Amniotic epithelial cell (primary cell): ENCODE measurements around the gene KCNQ1OT1.
A peak's percentile ranks its signal among the peaks of the same experiment; 100 is the strongest.

Experiments
- DNase-seq: peaks from one replicate; pipeline ENCODE4 v3.0.0-alpha.2; 2010; ENCODE audit warnings: low read depth

KCNQ1OT1 gene

DNA sequence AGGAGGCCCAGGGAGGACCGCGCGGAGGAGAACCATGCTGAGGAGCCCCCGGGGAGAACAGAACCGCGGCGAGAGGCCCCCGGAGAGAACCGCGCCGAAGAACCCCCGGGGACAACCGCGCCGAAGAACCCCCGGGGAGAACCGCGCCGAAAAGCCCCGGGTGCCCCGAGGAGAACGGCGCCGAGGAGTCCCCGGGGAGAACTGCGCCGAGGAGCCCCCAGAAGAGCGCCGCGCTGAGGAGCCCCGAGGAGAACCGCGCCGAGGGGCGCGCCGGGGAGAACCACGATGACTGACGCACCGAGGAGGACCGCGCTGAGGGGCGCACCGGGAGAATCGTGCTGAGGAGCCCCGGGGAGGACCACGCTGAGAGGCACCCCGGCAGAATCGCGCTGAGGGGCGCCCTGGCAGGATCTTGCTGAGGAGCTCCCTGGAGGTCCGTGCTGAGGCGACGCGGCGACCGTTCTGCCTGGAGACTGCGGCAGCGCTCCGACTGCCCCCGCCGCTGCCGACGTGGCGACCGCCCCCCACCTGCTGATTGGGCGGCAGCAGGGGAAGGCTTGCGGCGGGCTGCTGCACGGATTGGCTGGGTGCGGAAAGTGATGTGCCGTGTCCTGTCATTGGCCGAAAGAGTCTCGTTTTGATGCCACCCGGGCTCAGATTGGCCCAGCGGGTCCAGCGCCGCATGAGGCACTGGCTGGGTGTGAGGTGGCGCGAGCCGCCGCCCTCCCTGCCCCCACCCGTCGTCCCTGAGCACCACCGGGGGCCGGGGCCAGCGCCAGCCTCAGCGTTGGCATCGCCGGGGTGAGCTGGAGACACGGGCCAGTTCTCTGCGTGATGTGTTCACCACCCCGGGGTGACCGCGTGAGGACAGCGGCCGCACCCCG lies at the start of gene KCNQ1OT1:
KCNQ1OT1 (minus strand) TSS at position 464 of the 884 bp plus-strand sequence.
- DNase-seq, result peak; percentile 90

DNA sequence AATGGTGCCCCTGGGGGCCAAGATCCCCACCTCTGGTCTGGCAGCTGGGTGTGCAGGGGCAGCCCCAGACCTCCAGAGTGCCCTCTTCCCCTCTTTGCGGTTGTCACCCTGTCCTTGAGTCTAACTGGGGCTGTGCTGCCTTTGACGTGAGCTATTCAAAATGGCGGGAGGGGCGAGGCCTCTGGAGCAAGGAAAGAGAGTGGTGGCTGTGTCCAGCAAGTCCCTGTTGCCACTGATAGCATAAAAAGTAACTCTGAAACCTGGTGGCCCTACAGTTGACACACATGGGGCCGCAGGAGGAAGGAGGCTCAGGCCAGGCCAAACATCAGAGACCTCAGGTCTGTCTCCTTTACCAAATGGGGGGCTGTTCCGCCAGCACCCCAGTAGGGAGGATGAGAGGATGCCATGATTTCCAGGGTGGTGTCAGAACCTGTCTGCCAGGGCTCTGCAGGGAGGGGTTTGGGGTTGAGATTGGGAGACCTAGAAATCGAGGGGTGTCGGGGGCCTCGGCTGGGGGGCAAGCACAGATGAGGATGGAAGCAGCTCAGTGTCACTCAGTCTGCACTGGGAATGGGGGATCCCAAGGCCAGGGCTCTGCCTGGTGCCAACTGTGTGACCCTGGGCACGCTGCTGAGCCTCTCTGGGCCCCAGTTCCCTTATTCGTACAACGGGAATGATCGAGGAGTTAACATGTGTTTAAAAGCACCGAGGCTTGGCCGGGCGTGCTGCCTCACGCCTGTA lies 49.2 kb upstream of the KCNQ1OT1 start:
- DNase-seq, result no peak

DNA sequence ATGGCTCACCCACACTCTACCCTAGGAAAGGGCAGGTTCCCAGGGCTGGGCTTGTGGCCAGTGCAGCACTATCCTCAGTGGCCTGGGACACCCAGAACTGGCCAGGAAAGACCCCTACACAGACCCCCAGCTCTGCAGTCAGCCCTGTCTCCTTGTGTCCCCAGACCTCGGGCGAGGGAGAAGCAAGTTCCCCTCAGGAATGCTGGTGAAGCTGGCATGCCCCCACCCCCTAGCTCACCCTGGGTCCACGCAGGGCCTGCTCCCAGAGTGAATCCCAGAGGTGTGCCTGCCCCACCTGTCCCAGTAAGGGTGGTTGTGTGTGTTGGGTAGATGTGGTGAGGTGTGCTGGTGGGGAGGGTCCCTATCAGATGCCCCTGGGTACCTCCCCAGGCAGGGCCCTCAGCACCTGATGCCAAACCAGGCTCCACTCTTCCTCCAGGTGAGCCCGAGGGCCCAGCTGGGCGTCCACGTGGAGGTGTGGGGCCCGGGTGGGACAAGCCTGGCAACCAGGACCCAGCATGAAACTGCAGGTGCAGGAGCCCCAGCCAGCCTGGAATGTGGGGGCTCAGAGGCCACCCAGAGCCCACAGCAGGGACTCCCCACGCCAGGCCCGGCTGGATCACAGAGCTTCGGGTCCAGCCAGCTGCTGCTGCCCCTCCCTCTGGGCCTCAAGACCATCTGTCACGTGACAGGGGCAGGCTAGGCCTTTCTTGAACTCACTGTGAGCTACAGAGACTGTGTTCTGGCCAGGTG lies 48.4 kb upstream of the KCNQ1OT1 start:
- DNase-seq, result no peak

DNA sequence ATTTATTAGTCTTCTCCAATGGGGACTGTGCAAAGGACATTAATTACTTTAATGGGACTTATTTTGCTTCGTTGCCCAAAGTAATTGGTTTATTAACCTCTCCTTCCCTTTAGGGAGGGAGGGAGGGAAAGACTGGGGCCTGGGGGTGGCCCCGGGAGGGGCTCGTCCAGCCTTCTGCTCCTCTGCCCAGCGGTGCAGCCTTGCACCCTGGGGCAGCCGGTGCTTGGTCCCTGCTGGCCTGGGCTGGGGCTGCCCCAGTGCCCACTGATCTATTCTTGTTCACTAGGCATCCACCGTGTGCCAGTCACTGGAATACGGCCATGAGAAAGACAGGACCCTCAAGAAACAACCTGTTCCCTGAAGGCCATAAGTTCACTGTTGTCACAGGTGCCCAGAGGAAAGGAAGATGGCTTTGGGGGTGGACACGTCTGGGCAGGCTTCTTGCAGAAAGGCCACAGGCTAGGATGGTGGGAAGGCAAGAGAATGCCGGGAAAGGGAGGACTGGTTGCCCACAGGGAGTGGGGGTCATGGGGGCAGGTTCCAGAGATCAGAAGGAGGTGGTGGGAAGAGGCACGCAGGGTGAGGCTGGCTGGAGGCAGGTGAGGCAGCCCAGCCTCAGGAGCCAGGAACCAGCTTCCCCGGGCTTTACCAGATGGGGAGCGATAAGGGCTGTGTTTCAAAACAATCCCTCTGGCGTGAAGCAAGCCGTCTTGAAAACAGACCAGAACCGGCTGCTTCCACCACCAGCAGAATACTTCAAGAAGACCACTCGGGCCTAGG lies 47.6 kb upstream of the KCNQ1OT1 start:
- DNase-seq, result peak; percentile 89

DNA sequence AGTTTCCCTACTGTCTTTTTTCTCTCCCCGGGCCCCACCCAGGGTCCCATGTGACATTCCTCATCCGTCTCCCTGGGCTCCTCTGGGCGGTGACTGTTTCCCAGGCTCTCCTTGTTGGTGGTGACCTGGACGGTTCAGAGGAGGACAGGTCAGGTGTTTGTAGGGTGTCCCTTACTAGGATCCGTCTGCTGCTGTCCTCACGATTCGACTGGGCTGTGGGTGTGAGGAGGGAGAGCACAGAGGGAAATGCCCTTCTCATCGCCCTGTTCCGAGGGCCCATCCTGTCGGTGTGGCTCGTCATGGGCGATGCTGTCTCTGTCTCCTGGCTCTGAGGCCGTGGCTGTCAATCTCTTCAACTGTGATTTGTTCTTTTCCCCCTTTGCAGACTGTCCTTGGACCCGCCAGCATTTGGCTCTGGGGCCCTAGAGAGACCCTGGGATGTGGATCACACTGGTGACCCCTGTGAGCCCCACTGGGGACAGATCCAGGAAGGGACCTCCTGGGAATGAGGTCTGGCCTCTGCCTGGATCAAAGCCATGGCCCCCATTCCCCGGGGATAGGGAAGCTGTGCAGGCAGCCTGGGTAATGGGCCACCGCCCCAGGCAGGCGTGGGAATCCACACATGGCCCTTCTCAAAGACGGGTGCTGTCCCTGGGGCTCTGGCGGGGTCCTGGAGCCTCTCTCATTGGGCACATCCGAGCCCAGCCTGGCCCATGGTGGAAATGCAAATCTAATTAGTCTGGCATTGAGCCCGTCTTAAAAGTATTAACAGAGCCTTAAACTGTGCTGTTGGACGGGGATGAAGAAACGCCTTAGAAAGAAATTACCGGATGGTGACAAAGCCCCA lies 46.8 kb upstream of the KCNQ1OT1 start:
- DNase-seq, result no peak

DNA sequence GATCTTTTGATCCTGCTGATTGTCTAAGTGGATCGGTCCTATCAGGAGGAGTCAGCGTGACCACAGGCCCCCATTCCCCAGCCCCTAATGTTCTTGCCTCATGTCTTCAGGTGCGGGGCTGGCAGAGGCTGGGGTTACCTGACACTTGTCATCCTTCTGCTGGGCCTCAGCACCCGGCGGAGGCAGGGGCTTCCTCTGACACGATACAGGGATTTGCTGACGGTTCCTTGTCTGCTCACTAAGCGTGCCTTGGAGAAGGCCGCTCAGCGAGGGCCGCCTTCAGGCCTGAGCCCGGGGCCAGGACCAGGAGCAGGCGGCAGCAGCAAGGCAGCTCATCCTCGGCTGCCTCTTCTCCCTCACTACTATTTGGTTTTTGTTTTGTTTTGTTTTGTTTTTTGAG lies 45.7 kb upstream of the KCNQ1OT1 start:
- no peak for DNase-seq

DNA sequence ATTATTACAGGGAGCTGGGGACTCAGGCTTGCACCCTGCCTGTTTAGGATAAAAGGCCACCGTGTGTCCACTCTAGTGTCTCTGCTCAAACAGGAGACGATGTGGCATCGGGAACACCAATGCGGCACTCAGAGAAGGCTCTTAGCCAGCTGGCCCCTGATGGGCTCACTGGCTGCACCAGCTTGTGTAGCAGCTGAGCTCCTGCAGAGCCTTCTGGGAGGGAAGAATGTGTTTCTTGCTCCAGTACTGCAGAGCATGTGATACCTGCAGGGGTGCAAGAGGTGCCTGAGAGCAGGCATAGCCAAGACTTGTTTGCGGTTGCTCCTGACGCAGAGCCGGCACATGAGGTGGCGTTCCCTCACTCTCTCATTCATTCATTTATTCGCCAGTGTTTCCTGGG lies 44.4 kb upstream of the KCNQ1OT1 start:
- no peak for DNase-seq

DNA sequence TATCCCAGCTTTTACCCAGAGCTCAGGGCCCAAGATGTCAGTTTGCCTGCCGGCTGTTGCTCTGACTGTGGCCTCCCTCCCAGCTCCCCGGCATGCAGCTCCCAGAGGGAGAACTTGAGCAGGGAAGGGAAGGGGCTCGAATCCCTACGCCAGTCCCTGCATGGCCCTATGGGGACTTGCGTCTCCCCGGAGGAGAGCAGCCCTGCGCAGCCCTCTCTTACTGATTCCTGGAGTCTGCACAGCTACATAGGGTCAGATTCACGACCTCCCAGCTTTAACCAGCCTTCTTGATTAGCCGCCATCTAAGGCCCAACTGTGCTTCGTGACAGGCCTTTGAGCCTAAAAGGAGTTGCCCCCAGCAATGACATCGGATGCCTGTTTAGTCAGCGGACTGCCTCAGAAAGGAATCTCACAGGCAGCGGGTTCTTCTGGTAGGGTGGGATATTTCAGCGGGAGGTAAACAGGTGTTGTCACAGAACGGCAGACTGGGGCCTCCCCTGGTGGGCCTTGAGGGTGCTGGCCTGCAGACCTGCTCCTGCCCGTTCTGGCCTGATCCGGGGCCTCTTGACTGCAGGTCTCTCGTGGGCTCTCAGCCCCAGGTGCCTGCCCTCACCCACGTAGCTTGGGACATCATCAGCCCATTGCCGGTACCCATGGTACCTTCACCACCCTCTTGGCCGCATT lies 43.8 kb upstream of the KCNQ1OT1 start:
- no peak for DNase-seq

DNA sequence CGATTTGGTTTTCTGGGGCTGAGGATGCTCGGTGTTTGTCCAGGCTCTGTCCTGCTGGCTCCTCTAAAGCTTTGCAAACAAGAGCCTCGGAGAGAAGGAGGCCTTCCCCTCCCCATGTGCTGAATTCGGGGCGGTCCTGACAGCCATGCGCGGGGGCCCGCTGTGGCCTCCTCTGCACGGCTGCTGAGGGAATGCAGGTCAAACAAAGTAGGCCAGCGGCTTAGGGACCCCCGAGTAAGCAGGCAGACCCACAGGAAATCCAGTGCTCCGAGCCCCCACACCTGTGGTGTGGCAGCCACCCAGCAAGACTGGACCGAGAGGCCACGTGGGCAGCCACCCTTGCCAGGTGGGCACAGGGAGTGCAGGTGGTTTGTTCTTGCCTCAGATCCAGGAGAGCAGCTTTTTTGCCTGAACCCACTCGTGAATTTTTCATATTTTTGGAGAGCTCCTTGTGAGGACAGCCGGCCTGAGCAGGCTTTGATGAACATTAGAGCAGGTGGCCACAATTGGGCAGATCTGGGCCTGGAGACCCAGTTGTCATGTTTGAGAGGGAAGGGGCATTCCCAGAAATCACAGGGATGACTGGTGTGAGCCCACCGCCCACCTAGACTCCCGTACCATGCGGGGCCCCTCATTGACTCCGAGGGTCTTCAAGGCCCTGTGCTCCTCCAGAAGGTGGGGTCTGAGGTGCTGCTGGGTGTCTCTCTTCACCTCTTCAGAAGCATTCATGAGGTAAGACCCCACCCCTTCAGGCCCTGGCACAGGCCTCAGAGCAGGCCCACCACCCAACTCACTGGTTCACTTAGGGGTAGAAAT lies 43.0 kb upstream of the KCNQ1OT1 start:
- no peak for DNase-seq

DNA sequence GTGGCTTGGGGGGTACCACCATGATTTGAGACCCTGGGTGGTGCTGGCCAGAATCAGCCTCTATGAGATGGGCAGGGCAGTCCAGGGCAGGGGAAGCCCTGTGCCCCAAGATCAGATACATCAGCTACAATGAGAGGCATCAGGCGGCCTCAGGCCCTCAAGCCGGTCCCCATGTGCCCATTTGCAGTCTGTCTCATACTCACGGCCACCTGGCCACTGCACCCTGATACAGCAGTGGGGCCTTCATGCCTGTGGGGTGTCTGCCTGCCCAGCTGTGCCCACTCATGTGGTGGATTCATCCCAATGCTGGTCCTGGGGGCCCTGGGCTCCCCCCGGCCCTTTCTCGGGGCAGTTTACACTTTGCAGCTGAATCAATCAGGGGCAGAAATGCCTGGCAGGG lies 42.4 kb upstream of the KCNQ1OT1 start:
- no peak for DNase-seq

DNA sequence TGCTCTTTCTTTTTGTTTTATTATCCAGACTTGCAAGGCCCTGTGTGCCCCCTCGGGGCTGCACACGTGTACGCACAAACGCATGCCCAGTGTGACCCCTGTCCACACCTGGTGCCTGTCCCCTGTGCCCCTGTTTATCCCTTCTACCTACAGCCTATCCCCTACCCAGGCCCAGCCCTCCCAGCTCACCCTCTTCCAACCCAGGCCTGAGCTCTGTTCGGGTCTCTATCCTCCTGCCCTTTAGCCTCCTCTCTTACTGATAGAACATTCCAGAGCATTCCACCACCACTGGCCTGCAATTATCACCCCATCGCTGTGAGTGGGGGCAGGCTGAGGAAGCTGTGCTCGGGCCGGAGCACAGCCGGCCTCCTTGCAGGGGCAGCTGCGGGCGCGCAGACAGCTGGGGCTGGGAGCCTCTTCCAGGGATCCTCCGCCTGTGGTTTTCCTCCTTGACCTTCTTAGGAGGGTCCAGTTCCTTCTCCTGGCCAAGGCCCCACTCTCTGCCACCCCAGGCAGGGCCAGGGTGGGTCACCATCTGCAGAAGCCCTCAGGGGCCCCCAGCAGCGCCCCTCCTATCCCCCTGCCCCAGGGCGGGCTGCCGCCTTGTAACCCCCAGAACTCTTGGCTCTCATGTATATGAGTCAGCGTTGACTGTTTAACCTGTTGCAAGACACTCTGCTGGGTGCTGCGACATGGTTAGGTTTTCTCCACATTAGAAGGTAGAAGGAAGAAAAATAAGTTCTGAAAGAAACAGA lies 41.8 kb upstream of the KCNQ1OT1 start:
- peak; percentile 92 for DNase-seq

DNA sequence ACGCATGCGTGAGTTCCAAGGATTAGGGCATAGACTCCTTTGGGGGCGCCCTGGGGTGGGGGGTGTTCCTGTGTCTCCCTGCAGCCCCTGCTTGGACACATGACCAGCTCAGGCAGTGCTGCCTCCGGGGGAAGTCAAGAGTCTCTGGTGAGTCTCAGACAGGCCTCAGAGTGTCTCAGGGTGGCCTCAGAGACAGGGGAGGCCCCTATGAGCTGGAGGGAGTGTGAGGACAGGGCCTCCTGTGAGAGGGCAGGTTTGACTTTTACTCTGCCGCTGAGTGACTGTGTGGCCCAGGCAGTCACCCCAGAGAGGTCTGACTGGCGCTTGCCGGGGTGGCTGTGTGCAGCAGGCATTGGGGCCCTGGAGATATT lies 41.2 kb upstream of the KCNQ1OT1 start:
- DNase-seq, result peak; percentile 20

DNA sequence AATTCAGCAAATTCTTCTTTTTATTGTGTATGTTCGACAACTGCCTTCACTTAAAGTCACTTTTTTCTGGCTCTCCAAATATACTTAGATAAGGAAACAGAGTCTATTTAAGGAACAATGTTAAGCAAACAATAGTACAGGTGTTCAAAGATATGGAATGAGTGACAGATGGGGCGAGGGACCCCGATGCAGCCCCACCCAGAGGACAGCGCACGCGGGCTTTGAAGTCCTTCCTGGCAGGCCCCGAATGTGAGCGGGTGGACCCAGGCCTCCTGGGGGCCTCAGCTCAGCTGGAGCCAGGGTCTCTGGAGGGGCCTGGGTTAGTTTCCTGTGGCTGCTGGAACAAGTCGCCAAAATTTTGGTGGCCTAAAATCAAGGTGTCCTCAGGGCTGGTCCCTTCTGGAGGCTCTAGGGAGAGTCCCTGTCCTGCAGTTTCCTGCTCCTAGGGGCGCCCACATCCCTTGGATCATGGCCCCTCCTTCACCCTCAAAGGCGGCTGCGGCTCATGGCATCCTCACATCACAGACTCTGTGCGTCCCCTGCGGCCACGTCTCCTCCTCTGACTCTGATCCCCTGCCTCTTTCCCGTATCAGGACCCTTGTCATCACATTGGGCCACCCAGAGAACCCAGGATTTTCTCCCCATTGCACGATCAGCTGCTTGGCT lies 40.6 kb upstream of the KCNQ1OT1 start:
- DNase-seq, result no peak

DNA sequence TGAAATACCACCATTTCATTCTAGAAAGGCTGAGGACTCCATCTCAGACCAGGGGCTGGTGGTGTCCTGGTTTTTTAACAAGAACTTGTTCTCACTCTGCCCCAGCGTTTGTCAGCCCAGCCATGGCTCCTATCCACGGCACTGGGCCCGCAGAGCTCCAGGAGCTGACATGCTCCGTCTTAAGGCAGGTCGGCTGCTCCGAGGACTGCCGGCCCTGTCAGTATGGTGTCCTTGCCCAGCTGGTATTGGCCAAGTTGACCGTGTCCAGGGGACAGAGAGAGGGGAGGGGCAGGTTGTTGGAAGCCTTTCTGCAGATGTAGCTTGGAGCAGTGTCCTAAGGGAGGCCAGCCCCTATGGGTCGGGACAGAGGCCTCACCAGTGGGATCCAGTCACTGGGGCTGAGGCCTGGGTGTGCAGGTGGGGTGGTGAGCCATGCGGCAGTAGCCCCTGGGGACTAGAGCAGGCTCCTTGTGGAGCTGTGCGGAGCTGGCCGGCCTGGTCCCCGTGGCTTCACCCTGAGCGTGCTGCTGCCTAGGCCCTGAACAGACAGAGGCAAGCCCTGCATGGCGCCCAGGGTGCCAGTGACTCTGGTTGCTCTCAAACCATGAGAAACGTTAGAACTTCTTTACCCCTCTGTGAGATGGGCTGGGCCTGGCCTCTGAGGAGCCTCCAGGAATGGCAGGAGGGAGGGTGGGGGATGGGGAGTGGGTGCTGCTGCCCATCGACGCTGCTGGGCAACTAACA lies 39.9 kb upstream of the KCNQ1OT1 start:
- no peak for DNase-seq

DNA sequence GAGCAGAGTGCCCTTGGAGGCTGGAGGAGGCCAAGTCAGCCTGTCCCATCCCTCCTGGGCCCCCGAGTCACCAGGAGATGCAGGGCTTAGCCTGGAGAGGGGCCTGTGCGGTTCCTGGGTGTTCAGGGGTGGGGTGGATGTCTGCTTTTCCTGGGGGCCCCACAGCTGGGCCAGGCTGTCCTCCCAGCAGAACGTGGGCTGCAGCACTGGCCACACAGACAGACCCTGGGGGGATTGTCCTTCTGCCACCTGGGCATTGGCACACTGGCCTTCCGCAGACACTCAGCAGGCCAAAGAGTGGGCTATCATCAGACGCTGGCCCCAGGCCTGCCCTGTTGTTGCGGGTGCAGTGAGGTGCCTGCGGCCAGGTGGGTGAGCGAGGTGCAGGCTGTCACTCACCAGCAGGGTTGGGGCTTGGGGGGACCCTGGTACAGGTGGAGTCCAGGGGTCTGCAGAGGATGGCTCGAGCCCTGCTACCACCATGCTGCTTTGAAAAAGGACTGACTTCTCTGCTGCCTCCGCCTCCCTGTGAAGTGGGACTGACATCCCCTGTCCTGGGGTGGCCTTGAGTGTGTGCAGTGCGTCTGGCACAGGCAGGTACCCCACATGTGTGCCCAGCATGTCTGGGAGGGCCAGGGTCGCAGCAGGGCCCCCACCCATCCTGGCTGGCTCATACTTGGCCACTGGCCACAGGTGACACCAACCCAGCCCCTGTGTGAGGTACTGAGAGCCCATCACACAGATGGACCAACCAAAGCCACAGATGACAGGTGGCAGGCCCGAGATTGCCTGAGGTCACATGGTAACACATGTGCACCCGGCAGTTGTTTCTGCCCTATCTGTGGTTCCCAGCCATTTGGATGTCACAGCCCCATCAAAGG lies 39.0 kb upstream of the KCNQ1OT1 start:
- no peak for DNase-seq

DNA sequence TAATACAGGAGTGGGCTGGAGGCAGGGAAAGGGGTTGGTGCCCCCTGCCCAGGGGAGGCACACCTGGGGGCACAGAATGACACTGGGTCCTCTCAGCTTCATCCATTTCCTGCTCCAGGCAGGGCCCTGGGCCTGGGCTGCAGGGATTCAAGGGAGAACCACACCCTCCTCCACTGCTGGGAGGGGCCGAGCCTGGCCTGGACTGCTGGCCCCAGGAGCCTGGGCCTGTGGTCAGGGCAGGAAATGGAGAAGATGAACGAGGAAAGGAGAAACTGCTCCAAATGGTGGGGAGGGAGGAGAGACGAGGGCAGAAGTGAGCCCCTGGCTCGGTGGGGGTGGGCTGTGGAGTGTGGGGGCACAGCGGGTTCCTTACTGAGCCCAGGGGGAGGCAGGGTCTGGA lies 38.1 kb upstream of the KCNQ1OT1 start:
- DNase-seq, result peak; percentile 51
